GM12801 (cell line): ENCODE measurements around the gene NLRC5.

ENCODE experiments used
- CTCF ChIP-seq: IDR thresholded peaks from one replicate; pipeline ENCODE4 v1.5.1; 2011; ENCODE audit warnings: control low read depth; ENCODE audit not compliant: insufficient read length; ENCODE audit errors: extremely low read depth

NLRC5 gene

GRCh38 chr16:57003439-57004386 lies 14.4 kb downstream of the NLRC5 start:
- no peak for TF ChIP-seq CTCF

GRCh38 chr16:57004387-57005250 lies 15.3 kb downstream of the NLRC5 start:
- TF ChIP-seq CTCF, result no peak

- no peak for TF ChIP-seq CTCF
Measured at GRCh38 chr16:57007050-57007449, 17.7 kb downstream of the NLRC5 start.

GRCh38 chr16:57007530-57007929 lies 18.2 kb downstream of the NLRC5 start:
- TF ChIP-seq CTCF, result no peak

- no peak for TF ChIP-seq CTCF
Measured at GRCh38 chr16:57008440-57008839, 19.1 kb downstream of the NLRC5 start.

- no peak for TF ChIP-seq CTCF
Measured at GRCh38 chr16:57009643-57010170, 20.4 kb downstream of the NLRC5 start.

- no peak for TF ChIP-seq CTCF
Measured at GRCh38 chr16:57012353-57012752, 23.0 kb downstream of the NLRC5 start.
